ENCODE data around the gene TMEM176A. TPM values are rescaled to one million over a fixed set of nuclear protein-coding genes. Genes with fewer than 3 reads are reported as not detected.

The TMEM176A gene
- total and polyA plus RNA-seq, 2 donors, result 20.8 to 56.1 TPM

DNA sequence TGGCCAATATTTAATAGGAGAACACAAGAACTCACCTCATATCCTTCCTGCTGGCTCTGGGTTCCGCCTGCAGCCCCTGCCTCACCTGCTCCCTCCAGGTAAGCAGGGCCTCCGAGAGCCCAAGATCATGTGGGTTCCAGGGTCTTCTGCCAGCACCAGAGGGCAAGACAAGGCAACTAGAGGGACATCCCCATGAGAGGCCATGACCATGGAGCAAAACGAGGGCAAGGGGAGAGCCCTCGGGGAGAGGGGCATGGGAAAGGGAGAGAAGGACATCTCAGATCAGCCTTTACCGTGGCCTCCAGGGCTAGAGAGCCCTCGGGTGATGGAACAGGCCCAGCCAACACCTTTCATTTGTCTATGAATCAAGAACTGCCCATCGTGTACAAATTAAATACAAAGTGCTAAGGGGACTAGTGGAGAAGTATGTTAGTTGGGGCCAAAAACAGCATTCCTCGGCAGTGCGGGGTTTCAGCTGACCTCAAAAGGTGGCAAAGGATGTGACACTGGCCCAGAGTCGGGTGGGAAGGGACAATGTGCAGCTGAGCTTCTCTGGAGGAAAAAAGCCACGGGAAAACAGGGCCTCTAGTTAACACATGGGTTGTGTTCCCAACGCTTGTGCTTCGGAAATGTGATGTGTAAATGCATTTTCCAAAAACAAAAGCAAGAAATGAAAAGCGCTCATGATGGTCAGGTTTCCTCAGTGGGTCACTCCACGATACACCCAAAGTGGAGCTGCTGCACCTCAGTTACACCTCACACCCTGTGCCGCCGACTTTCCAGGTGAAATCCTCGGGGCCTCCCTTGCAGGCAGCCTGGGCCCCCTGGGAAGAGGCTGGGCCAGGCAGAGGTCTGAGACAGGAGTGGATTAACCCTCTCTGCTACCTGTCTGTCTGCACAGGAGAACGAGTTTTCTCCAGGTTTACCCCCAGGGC lies 53.8 kb downstream of the TMEM176A start:
- H3K27ac ChIP-seq (ENCODE audit: low read depth), result no peak overlapping the region
- no peak for DNase-seq (ENCODE audit: extremely low spot score)
- H3K4me3 ChIP-seq (ENCODE audit: low read depth, low read length), result no peak overlapping the region
- H3K36me3 ChIP-seq (ENCODE audit: insufficient read depth), result no peaks in the 10 kb centered on the region
- H3K4me1 ChIP-seq (ENCODE audit: insufficient read depth), result no peaks in the 10 kb centered on the region
- WGBS, result 73% methylated on average over 19 of the region's 19 CpGs

Other genes with a start within 250 kb of the TMEM176A start
- gene GIMAP4, start 233.4 kb upstream of the TMEM176A start, total RNA-seq, result 43.9 TPM
- 41.1 TPM for gene GIMAP4, start 233.4 kb upstream of the TMEM176A start, polyA plus RNA-seq
- 29.5 TPM for gene GIMAP6, start 168.4 kb upstream of the TMEM176A start, total RNA-seq
- 30.3 TPM for gene GIMAP6, start 168.4 kb upstream of the TMEM176A start, polyA plus RNA-seq
- 18.8 TPM for gene GIMAP2, start 115.1 kb upstream of the TMEM176A start, total RNA-seq
- 10.1 TPM for gene GIMAP2, start 115.1 kb upstream of the TMEM176A start, polyA plus RNA-seq
- gene GIMAP1, start 84.2 kb upstream of the TMEM176A start, total RNA-seq, result 4.9 TPM
- 8.0 TPM for gene GIMAP1, start 84.2 kb upstream of the TMEM176A start, polyA plus RNA-seq
- 25.6 TPM for gene GIMAP5, start 63.4 kb upstream of the TMEM176A start, total RNA-seq
- gene GIMAP5, start 63.4 kb upstream of the TMEM176A start, polyA plus RNA-seq, result 24.3 TPM
- gene TMEM176B, start 405 bp upstream of the TMEM176A start, total RNA-seq, result 59.4 TPM
- 84.0 TPM for gene TMEM176B, start 405 bp upstream of the TMEM176A start, polyA plus RNA-seq
- 0.32 TPM for gene AOC1, start 51.7 kb downstream of the TMEM176A start, total RNA-seq
- gene AOC1, start 51.7 kb downstream of the TMEM176A start, polyA plus RNA-seq, result not detected
- gene KCNH2, start 177.6 kb downstream of the TMEM176A start, total RNA-seq, result 9.9 TPM
- gene KCNH2, start 177.6 kb downstream of the TMEM176A start, polyA plus RNA-seq, result 48.5 TPM
- 6.0 TPM for gene NOS3, start 190.2 kb downstream of the TMEM176A start, total RNA-seq
- gene NOS3, start 190.2 kb downstream of the TMEM176A start, polyA plus RNA-seq, result 15.8 TPM
- not detected for gene ATG9B, start 223.7 kb downstream of the TMEM176A start, total RNA-seq
- gene ATG9B, start 223.7 kb downstream of the TMEM176A start, polyA plus RNA-seq, result 0.32 TPM
- gene ABCB8, start 227.7 kb downstream of the TMEM176A start, total RNA-seq, result 17.1 TPM
- 19.4 TPM for gene ABCB8, start 227.7 kb downstream of the TMEM176A start, polyA plus RNA-seq
- 1.1 TPM for gene ASIC3, start 247.8 kb downstream of the TMEM176A start, total RNA-seq
- 2.0 TPM for gene ASIC3, start 247.8 kb downstream of the TMEM176A start, polyA plus RNA-seq